HG02759 (cell line): ENCODE measurements around the gene APLN.
A peak's percentile ranks its signal among the peaks of the same experiment; 100 is the strongest.

ENCODE experiments used
- ATAC-seq: cut with Tn5 transposase; IDR thresholded peaks from one replicate; pipeline ENCODE4 v1.9.1; 2021; ENCODE audit warnings: mild to moderate bottlenecking, moderate library complexity; ENCODE audit not compliant: unreplicated experiment

Gene APLN

GRCh38 chrX:129642641-129643040, 12.1 kb downstream of the APLN start:
- ATAC-seq, result no peak

- ATAC-seq, result no peak
Measured at GRCh38 chrX:129641941-129642340, 12.8 kb downstream of the APLN start.

GRCh38 chrX:129641469-129641868, 13.3 kb downstream of the APLN start:
- no peak for ATAC-seq

- no peak for ATAC-seq
Measured at GRCh38 chrX:129640737-129641136, 14.0 kb downstream of the APLN start.

GRCh38 chrX:129638917-129639316, 15.8 kb downstream of the APLN start:
- ATAC-seq, result no peak

GRCh38 chrX:129637217-129638109, 17.3 kb downstream of the APLN start:
- ATAC-seq, result peak; percentile 81

GRCh38 chrX:129636175-129636681, 18.5 kb downstream of the APLN start:
- no peak for ATAC-seq

- ATAC-seq, result no peak
Measured at GRCh38 chrX:129634541-129634940, 20.2 kb downstream of the APLN start.

GRCh38 chrX:129632443-129632842, 22.3 kb downstream of the APLN start:
- no peak for ATAC-seq

- no peak for ATAC-seq
Measured at GRCh38 chrX:129631849-129632248, 22.9 kb downstream of the APLN start.

GRCh38 chrX:129629837-129630236, 24.9 kb downstream of the APLN start:
- ATAC-seq, result no peak

- no peak for ATAC-seq
Measured at GRCh38 chrX:129626026-129626425, 28.7 kb downstream of the APLN start.

GRCh38 chrX:129622757-129623301, 31.9 kb downstream of the APLN start:
- no peak for ATAC-seq

GRCh38 chrX:129618997-129619396, 35.8 kb downstream of the APLN start:
- ATAC-seq, result no peak

- no peak for ATAC-seq
Measured at GRCh38 chrX:129617420-129617819, 37.3 kb downstream of the APLN start.

- ATAC-seq, result no peak
Measured at GRCh38 chrX:129614481-129615255, 40.1 kb downstream of the APLN start.

GRCh38 chrX:129613596-129613995, 41.2 kb downstream of the APLN start:
- ATAC-seq, result no peak

GRCh38 chrX:129612396-129612795, 42.4 kb downstream of the APLN start:
- no peak for ATAC-seq

GRCh38 chrX:129609395-129609794, 45.4 kb downstream of the APLN start:
- ATAC-seq, result no peak

GRCh38 chrX:129608496-129608895, 46.3 kb downstream of the APLN start:
- no peak for ATAC-seq

GRCh38 chrX:129606918-129607317, 47.8 kb downstream of the APLN start:
- no peak for ATAC-seq
